ENCODE measurements around the gene PIGX. TPM values are rescaled to one million over a fixed set of nuclear protein-coding genes. Genes with fewer than 3 reads are reported as not detected.

PIGX gene
- total and polyA plus RNA-seq, 2 experiments from 2014 or later, result 13.0 to 14.5 TPM

- TF ChIP-seq, protein P1, sequence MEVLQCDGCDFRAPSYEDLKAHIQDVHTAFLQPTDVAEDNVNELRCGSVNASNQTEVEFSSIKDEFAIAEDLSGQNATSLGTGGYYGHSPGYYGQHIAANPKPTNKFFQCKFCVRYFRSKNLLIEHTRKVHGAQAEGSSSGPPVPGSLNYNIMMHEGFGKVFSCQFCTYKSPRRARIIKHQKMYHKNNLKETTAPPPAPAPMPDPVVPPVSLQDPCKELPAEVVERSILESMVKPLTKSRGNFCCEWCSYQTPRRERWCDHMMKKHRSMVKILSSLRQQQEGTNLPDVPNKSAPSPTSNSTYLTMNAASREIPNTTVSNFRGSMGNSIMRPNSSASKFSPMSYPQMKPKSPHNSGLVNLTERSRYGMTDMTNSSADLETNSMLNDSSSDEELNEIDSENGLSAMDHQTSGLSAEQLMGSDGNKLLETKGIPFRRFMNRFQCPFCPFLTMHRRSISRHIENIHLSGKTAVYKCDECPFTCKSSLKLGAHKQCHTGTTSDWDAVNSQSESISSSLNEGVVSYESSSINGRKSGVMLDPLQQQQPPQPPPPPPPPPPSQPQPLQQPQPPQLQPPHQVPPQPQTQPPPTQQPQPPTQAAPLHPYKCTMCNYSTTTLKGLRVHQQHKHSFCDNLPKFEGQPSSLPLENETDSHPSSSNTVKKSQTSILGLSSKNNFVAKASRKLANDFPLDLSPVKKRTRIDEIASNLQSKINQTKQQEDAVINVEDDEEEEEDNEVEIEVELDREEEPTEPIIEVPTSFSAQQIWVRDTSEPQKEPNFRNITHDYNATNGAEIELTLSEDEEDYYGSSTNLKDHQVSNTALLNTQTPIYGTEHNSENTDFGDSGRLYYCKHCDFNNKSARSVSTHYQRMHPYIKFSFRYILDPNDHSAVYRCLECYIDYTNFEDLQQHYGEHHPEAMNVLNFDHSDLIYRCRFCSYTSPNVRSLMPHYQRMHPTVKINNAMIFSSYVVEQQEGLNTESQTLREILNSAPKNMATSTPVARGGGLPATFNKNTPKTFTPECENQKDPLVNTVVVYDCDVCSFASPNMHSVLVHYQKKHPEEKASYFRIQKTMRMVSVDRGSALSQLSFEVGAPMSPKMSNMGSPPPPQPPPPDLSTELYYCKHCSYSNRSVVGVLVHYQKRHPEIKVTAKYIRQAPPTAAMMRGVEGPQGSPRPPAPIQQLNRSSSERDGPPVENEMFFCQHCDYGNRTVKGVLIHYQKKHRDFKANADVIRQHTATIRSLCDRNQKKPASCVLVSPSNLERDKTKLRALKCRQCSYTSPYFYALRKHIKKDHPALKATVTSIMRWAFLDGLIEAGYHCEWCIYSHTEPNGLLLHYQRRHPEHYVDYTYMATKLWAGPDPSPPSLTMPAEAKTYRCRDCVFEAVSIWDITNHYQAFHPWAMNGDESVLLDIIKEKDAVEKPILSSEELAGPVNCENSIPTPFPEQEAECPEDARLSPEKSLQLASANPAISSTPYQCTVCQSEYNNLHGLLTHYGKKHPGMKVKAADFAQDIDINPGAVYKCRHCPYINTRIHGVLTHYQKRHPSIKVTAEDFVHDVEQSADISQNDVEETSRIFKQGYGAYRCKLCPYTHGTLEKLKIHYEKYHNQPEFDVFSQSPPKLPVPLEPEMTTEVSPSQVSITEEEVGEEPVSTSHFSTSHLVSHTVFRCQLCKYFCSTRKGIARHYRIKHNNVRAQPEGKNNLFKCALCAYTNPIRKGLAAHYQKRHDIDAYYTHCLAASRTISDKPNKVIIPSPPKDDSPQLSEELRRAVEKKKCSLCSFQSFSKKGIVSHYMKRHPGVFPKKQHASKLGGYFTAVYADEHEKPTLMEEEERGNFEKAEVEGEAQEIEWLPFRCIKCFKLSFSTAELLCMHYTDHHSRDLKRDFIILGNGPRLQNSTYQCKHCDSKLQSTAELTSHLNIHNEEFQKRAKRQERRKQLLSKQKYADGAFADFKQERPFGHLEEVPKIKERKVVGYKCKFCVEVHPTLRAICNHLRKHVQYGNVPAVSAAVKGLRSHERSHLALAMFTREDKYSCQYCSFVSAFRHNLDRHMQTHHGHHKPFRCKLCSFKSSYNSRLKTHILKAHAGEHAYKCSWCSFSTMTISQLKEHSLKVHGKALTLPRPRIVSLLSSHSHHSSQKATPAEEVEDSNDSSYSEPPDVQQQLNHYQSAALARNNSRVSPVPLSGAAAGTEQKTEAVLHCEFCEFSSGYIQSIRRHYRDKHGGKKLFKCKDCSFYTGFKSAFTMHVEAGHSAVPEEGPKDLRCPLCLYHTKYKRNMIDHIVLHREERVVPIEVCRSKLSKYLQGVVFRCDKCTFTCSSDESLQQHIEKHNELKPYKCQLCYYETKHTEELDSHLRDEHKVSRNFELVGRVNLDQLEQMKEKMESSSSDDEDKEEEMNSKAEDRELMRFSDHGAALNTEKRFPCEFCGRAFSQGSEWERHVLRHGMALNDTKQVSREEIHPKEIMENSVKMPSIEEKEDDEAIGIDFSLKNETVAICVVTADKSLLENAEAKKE (CRISPR knock-in tag; IDR thresholded peaks at IDR 0.05), result no peak
- no peak for TF ChIP-seq ETS1 (IDR thresholded peaks at IDR 0.05)
- no peak for TF ChIP-seq JUNB (IDR thresholded peaks at IDR 0.05; ENCODE audit: unreplicated experiment)
- TF ChIP-seq POLR2AphosphoS5 (IDR thresholded peaks at IDR 0.05; ENCODE audit: low read depth), result no peak
- TF ChIP-seq EZH2 (IDR thresholded peaks at IDR 0.05; ENCODE audit: low read depth, unreplicated experiment), result no peak
- TF ChIP-seq ZNF114 (CRISPR knock-in tag; IDR thresholded peaks at IDR 0.05), result no peak
- no peak for TF ChIP-seq EZH2phosphoT487 (IDR thresholded peaks at IDR 0.05; ENCODE audit: unreplicated experiment)
- TF ChIP-seq CREB1 (CRISPR knock-in tag; IDR thresholded peaks at IDR 0.05; ENCODE audit: low read depth), result no peak
- TF ChIP-seq, protein P2, sequence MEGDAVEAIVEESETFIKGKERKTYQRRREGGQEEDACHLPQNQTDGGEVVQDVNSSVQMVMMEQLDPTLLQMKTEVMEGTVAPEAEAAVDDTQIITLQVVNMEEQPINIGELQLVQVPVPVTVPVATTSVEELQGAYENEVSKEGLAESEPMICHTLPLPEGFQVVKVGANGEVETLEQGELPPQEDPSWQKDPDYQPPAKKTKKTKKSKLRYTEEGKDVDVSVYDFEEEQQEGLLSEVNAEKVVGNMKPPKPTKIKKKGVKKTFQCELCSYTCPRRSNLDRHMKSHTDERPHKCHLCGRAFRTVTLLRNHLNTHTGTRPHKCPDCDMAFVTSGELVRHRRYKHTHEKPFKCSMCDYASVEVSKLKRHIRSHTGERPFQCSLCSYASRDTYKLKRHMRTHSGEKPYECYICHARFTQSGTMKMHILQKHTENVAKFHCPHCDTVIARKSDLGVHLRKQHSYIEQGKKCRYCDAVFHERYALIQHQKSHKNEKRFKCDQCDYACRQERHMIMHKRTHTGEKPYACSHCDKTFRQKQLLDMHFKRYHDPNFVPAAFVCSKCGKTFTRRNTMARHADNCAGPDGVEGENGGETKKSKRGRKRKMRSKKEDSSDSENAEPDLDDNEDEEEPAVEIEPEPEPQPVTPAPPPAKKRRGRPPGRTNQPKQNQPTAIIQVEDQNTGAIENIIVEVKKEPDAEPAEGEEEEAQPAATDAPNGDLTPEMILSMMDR (conservative IDR thresholded peaks at IDR 0.05; ENCODE audit: low read depth in 2 of 2), result no peak
- TF ChIP-seq NANOG (IDR thresholded peaks at IDR 0.05; ENCODE audit: borderline replicate concordance), result no peak
- no peak for TF ChIP-seq STAT1 (IDR thresholded peaks at IDR 0.05; ENCODE audit: unreplicated experiment)
- TF ChIP-seq REST (IDR thresholded peaks at IDR 0.05; ENCODE audit: unreplicated experiment), result no peak
- no peak for TF ChIP-seq ZNF331 (CRISPR knock-in tag; IDR thresholded peaks at IDR 0.05; ENCODE audit: low read depth)
- ATAC-seq (no peak), DNase-seq (ENCODE audit: low spot score) (no peak)
- no peaks in the 10 kb centered on the region for H3K79me2 ChIP-seq (replicated peaks; ENCODE audit: insufficient read depth)
- H4K20me1 ChIP-seq (replicated peaks; ENCODE audit: insufficient read depth), result no peaks in the 10 kb centered on the region
- no peaks in the 10 kb centered on the region for H3K9me2 ChIP-seq (ENCODE audit: insufficient read depth)
- peaks cover 14% of the 10 kb centered on the region; the same call in 1 of the 2 replicates for H3K27me3 ChIP-seq (ENCODE audit: insufficient read depth)
- no peak overlapping the region for H3K27ac Mint-ChIP-seq
- no peak overlapping the region for H3K4me3 Mint-ChIP-seq
- no peaks in the 10 kb centered on the region; the same call in 2 of the 3 replicates for H3K4me1 Mint-ChIP-seq
- no peaks in the 10 kb centered on the region for H3K9me3 Mint-ChIP-seq
- H2AFZ ChIP-seq, result no peak overlapping the region
- H3K27ac ChIP-seq (ENCODE audit: low read depth), result no peak overlapping the region
- no peak overlapping the region for H3K4me2 ChIP-seq
- no peaks in the 10 kb centered on the region for H3K4me1 ChIP-seq (ENCODE audit: insufficient read depth)
- H3K36me3 Mint-ChIP-seq (ENCODE audit: low read depth), result no peaks in the 10 kb centered on the region
- no peaks in the 10 kb centered on the region for H3K36me3 ChIP-seq (ENCODE audit: insufficient read depth)
- H3K27me3 Mint-ChIP-seq (ENCODE audit: insufficient read depth, low read depth, poor library complexity), result peaks cover 8% of the 10 kb centered on the region
- no peak overlapping the region for H3K4me3 ChIP-seq
- H3F3A ChIP-seq (replicated peaks; ENCODE audit: low read depth), result 0 out of 2 replicates have a peak, but pooled peaks cover 5% of the 10 kb centered on the region
Observed at GRCh38 chr3:196707566-196707965, 4.6 kb upstream of the PIGX start.
